SHP77 treated with DMSO at 0.1 percent for 48 hours (cell line): ENCODE results near the gene WDR26.
"Not testable (repeated sequence)": the region's sequence is repeated elsewhere in the genome, so short reads cannot be mapped to it uniquely, and the experiment has no call there.

Experiments used
- DNase-seq: peaks from one replicate; lab custom pipeline; 2025; lab: John Stamatoyannopoulos, UW

WDR26 gene

GRCh38 chr1:224348137-224348536 is 86.5 kb downstream of the WDR26 start:
- DNase-seq, result no peak

- no peak for DNase-seq
Measured at GRCh38 chr1:224343679-224344078, 90.9 kb downstream of the WDR26 start.

DNA sequence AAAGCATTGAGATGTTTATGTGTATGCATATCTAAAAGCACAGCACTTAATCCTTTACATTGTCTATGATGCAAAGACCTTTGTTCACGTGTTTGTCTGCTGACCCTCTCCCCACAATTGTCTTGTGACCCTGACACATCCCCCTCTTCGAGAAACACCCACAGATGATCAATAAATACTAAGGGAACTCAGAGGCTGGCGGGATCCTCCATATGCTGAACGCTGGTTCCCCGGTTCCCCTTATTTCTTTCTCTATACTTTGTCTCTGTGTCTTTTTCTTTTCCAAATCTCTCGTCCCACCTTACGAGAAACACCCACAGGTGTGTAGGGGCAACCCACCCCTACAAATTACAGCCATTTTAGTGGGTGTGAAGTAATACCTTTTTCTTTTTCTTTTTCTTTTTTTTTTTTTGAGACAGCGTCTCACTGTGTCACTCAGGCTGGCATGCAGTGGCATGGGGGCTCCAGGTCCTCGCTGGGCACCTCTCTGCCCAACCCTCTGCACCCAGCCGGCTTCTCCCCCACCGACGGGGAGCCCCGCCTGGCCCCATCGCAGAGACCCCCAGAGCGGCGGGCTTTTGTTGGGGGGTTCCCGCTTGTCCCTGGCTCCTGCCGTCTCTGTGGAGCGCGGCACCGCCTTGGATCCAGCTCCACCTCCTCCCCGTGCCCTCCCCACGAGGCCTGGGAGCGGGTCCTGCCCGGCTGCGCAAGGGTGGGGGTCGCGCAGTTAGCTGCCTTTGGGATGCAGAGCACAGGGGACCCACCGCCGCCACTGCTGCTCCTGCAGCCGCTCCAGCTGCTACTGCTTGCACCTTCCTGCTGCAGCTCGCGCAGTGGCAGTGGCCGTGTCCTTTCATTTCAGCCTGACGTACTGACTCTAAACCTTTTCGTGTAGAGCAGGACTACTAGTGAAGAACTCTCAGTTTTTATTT is 93.9 kb downstream of the WDR26 start:
- DNase-seq, result not testable (repeated sequence)

- no peak for DNase-seq
Measured at GRCh38 chr1:224339442-224340033, 95.1 kb downstream of the WDR26 start.

DNA sequence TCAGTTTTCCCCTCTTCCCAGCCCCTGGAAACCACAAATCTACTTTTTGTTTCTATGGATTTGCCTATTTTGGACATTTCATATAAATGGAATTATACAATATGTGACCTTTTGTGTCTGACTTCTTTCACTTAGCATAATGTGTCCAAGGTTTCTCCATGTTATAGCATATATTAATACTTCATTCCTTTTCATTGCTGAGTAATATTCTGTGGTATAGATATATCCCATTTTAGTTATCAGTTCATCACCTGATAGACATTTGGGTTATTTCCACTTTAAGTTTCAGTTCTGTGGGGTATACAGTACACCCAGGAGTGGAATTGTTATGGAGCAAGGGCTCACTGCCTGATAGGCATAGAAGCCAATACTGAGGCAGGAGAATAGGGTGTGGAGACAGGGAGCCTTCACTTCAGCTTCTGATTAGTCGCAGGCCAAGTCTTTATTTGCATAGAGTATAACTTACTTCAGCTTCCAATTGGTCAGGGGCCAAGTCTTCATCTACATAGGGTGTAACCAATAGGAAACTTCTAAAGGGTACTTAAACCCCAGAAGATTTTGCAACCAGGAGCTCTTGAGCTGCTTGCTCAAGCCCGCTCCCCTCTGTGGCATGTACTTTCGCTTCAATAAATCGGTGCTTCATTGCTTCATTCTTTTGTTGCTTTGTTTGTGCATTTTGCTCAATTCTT is 96.3 kb downstream of the WDR26 start:
- no peak for DNase-seq
